ENCODE data around the gene JARID2. TPM values are rescaled to one million over a fixed set of nuclear protein-coding genes. Genes with fewer than 3 reads are reported as not detected.
A peak's percentile ranks its signal among the peaks of the same experiment; 100 is the strongest.

The JARID2 gene
- total RNA-seq, 2 experiments from 2014 or later = 19.0 to 19.5 TPM

DNA sequence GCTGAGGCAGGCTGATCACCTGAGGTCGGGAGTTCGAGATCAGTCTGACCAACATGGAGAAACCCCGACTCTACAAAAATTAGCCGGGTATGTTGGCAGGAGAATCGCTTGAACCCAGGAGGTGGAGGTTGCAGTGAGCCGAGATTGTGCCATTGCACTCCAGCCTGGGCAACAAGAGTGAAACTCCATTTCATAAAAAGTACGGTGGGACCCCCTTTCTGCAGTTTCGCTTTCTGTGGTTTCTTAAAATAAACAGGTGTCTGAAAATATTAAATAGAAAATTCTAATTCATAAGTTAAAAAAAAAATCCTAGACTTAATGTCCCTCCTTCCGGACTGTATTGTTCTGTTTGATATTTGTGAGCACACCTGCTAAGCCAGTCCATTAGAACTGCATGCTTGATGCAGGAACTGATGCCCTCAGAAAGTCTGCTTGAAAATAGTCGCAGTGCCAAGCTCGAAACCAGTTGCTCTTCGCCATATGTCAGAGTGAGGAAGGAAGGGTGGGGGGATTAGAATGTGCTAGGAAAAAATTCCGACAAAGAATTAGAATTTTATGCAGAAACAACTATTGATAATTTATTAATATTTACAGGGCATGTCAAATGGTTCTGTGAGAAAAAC lies 85.9 kb downstream of the JARID2 start:
- ChIA-PET POLR2A (interaction anchor here (1.0 to 1.5 kb wide), 6 partner anchors 9 to 69 kb away, joined by 3 to 4 read pairs (median 3); no protein-coding TSS in a partner anchor), CTCF (ENCODE audit: unreplicated experiment) (no interaction called here)
- no peak overlapping the region for H2AFZ ChIP-seq (ENCODE audit: low read length)
- DNase-seq (ENCODE audit: low spot score) = peak; percentile 46
- peak overlapping the region; percentile 36 for H3K4me3 ChIP-seq (ENCODE audit: low read depth, low read length, poor library complexity, severe bottlenecking)
- H4K20me1 ChIP-seq (ENCODE audit: insufficient read depth, low read length) = peaks cover 14% of the 10 kb centered on the region; the same call in 1 of the 2 replicates
- peaks cover 76% of the 10 kb centered on the region for H3K4me1 ChIP-seq (ENCODE audit: insufficient read depth, low read length, poor library complexity, severe bottlenecking)
- peaks cover 37% of the 10 kb centered on the region for H3K79me2 ChIP-seq (ENCODE audit: insufficient read depth, low read depth, low read length)
- H3K27ac ChIP-seq (ENCODE audit: low read depth, low read length, poor library complexity, severe bottlenecking) = no peak overlapping the region
- peak overlapping the region; percentile 63 for H3K4me2 ChIP-seq (ENCODE audit: low read length)
- intact Hi-C loops (cut with micrococcal nuclease; ENCODE audit: unreplicated experiment) = no loop called here
- no peaks in the 10 kb centered on the region for H3K9me3 ChIP-seq (ENCODE audit: low read length)
- H3K9me2 ChIP-seq (ENCODE audit: insufficient read depth, low read length) = no peaks in the 10 kb centered on the region
- no TSS peak for BruUV-seq (replicated peaks)
- no peak for TF ChIP-seq EZH2phosphoT487 (IDR thresholded peaks at IDR 0.05; ENCODE audit: borderline replicate concordance, low read depth, low read length)
- TF ChIP-seq, protein P1, sequence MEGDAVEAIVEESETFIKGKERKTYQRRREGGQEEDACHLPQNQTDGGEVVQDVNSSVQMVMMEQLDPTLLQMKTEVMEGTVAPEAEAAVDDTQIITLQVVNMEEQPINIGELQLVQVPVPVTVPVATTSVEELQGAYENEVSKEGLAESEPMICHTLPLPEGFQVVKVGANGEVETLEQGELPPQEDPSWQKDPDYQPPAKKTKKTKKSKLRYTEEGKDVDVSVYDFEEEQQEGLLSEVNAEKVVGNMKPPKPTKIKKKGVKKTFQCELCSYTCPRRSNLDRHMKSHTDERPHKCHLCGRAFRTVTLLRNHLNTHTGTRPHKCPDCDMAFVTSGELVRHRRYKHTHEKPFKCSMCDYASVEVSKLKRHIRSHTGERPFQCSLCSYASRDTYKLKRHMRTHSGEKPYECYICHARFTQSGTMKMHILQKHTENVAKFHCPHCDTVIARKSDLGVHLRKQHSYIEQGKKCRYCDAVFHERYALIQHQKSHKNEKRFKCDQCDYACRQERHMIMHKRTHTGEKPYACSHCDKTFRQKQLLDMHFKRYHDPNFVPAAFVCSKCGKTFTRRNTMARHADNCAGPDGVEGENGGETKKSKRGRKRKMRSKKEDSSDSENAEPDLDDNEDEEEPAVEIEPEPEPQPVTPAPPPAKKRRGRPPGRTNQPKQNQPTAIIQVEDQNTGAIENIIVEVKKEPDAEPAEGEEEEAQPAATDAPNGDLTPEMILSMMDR (conservative IDR thresholded peaks at IDR 0.05; ENCODE audit: low read length) = no peak
- no peaks in the 10 kb centered on the region for H3K36me3 ChIP-seq (ENCODE audit: insufficient read depth, low read length)

DNA sequence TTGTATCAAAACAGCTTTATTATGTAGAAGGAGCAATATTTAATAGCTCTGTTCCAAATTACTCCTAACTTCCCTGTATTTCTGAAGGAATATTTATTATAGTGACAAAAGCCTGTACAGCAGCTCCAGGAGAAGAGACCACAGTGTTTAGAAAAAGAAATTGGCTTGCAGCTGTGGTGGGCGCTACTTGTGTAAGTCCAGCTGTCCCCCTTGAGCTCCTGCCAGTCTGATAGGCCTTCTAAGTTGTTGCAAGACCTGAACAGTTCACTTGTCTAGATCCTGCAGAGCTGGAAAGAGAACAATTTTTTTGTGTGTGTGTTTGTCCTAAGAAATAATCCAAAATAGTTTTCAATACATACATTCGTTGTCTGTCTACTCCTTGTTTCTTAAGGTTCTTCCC lies 86.6 kb downstream of the JARID2 start:
- H3K79me2 ChIP-seq (ENCODE audit: insufficient read depth, low read depth, low read length) = peaks cover 33% of the 10 kb centered on the region

More for the DNA sequence above, 86.6 kb downstream of the JARID2 start:
- peak overlapping the region; percentile 63 for H3K4me2 ChIP-seq (ENCODE audit: low read length)
- H3K4me3 ChIP-seq (ENCODE audit: low read depth, low read length, poor library complexity, severe bottlenecking) = no peak overlapping the region
- H2AFZ ChIP-seq (ENCODE audit: low read length) = no peak overlapping the region
- H3K9me2 ChIP-seq (ENCODE audit: insufficient read depth, low read length) = no peaks in the 10 kb centered on the region
- no peaks in the 10 kb centered on the region for H3K9me3 ChIP-seq (ENCODE audit: low read length)
- no peak for DNase-seq (ENCODE audit: low spot score)
- CTCF ChIA-PET (ENCODE audit: unreplicated experiment) = no interaction called here
- BruUV-seq (replicated peaks) = no TSS peak
- POLR2A ChIA-PET = interaction anchor here (1.2 to 1.5 kb wide), 4 partner anchors 8 to 29 kb away, joined by 3 to 4 read pairs (median 4); no protein-coding TSS in a partner anchor
- H4K20me1 ChIP-seq (ENCODE audit: insufficient read depth, low read length) = peaks cover 14% of the 10 kb centered on the region; the same call in 1 of the 2 replicates
- no peak for TF ChIP-seq EZH2phosphoT487 (IDR thresholded peaks at IDR 0.05; ENCODE audit: borderline replicate concordance, low read depth, low read length)
- TF ChIP-seq, protein P1 (conservative IDR thresholded peaks at IDR 0.05; ENCODE audit: low read length) = no peak
- no peak overlapping the region for H3K27ac ChIP-seq (ENCODE audit: low read depth, low read length, poor library complexity, severe bottlenecking)
- intact Hi-C loops (cut with micrococcal nuclease; ENCODE audit: unreplicated experiment) = no loop called here
- H3K36me3 ChIP-seq (ENCODE audit: insufficient read depth, low read length) = no peaks in the 10 kb centered on the region
- H3K4me1 ChIP-seq (ENCODE audit: insufficient read depth, low read length, poor library complexity, severe bottlenecking) = peaks cover 69% of the 10 kb centered on the region
